Activated effector memory CD4-positive, alpha-beta T cell treated with Interleukin-2 at 50 U/mL for 16 hours (primary cell): Measurements from ENCODE around the gene GHRH.

Experiments
- DNase-seq: peaks from one replicate; pipeline ENCODE4 v3.0.0-alpha.2; 2020

GHRH gene

DNA sequence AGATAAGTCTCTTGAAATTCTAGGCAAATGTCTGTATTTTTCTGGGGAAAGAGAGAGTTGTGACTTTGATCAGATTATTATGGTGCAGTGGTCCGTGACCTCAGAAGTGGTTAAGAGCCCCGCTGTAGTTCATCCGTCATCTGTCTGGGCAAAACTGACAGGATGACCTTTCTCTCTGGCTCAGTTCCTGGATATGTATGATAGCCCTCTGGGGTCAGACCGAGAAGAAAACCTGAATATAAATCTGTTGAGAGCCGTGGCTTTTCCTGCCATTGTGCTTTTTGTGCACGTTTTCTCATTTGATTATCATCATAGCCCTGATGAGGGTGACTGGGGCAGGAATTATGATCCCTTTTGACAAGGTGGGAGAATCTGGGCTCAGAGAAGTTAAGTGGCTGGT lies 26.5 kb downstream of the GHRH start:
- DNase-seq: no peak

DNA sequence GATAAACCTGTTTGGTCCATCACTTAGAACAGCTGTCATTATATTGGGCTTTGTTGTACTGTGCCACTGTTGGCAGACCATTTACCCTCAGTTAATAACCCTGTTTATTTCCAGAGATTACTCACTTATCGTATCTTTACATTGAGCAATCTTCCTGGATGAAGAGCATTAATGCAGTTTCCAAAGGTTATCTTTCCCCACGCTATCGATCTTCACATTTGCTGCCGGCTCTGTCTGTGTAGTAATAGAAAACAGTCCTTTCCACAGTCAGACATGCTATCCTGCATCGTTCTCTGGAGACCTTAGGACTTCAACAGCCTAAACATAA lies 27.4 kb downstream of the GHRH start:
- DNase-seq: no peak

DNA sequence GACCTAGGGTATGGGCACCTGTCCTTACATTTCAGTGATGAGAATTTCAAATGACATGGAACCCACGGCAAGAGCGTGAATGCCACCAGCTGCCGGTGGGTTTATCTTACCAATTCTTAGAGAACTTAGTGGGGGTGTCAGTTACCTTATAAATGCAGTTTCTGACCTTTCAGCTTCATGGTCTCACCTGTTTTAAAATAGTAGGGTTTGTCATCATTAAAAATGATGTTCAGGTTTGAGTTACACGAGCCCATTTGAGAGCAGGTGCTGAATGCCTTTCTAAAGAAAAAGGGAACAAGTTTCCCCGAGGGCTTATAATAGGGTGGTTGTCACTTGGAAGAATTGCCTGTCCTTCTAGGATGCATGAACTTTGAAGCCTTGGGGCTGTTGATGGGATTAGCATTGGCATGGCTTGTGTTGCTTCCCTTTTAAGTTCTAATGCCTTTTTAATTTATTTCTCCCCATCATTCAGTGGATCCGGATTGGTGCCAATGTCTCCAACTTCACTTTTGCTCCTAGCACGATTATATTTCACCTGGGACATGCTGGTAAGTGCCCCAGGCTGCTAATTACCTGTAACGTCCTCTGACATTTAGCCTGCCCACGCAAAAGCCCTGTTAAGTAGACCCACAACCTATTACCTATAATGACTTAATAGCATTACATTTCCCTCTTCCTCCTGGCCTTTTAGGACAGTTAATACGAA lies 27.9 kb downstream of the GHRH start:
- no peak for DNase-seq

DNA sequence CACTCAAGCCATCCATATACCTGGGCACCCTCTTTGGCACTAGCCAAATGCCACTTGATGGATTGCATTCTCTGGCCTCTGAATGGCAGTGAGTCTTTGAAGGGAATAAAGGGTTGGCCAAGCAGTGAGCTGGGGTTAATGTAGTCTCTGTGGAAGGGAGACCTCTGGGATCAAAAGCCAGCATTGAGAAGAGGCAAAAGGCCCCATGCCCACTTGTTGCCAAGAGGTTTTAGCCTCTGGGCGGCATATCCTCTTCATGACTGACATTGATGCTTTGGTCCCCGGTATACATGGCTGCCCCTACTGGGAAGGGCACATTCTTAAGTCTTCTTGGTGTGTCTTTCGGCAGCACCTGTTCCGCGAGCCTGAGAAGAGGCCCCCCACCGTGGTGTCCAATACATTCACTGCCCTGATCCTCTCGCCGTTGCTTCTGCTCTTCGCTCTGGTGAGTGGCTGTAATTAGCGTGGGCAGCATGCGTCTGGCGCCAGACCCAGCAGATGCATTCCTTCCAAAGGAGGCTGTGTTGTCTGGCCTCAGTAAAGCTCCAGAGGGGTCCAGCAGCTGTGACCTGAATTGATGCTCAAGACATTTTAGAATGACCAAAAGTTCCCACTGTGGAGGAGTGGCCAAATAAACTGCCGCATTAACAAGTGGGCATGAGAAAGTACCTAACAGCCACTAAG lies 29.5 kb downstream of the GHRH start:
- no peak for DNase-seq

DNA sequence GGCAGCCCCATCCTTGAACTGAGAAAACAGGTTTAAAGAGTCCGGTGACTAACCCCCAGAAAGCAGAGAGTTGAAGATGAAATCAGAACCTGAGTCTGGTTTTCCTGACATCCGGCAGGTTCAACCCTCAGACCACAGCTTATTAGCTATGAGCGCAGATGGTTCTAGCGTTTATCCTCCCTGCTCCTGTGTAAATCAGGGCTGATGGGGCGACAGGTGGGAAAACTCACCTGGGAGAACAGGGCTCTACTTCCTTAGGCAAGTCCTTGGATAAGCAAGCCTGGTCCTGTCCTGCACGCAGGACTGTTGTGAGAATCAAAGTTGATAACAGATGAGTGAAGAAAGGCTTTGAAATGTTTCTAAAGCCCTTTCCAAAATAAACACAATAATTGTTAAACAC lies 31.4 kb downstream of the GHRH start:
- no peak for DNase-seq

DNA sequence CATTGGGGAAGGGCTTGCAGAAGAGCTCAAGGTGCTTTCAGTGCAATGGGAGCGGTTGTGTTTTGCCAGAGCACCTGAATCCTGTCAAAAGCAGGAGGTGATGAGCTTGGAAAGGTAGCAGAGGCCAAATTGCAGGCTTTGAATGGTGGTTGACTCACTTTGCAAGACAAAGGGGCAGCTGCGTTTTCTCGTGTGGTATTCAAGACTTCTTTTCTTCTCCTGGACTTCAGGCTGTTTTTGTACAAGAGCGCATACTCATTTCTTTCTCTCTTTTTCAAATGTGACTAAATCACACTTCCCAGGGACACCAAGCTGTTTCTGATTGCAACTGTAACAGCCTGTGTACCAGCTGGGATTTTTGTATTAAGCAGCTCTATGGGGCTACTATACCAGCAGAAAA lies 32.3 kb downstream of the GHRH start:
- DNase-seq: no peak

DNA sequence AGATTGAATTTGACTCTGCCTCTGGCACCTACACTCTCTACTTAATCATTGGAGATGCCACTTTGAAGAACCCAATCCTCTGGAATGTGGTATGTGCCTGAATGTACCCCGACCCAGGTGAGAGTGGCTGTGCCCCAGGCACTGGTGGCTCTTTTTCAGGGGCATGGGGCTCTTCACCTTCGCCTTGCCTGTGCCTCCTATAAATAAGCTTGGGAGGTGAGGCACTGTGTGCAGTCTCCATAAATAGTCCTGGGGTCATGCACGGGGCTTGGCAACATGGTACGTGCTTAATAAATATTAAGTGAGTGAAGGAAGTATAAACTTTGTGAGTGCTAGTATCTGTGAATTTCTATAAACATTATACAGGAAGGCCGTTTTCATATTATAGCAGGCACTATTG lies 33.0 kb downstream of the GHRH start:
- no peak for DNase-seq

DNA sequence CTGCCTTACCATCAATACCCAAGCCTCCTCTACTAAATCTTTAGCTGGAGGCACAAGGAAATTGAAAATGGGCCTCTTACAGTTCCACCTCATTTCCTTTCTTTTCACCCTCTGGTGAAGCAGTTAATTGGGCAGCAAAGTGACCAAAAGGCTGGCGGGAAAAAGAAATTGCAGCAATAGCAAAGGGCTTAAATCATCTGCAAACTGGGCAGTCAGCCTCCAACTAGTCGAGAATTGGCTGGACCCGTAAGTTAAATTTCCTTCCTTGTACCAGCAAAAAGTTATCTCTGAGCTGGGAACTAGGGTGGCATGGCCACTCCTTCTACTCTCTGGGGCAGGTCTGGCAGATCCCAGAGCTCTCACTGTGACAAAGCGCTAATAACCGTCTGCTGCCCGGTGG lies 33.5 kb downstream of the GHRH start:
- DNase-seq: no peak

DNA sequence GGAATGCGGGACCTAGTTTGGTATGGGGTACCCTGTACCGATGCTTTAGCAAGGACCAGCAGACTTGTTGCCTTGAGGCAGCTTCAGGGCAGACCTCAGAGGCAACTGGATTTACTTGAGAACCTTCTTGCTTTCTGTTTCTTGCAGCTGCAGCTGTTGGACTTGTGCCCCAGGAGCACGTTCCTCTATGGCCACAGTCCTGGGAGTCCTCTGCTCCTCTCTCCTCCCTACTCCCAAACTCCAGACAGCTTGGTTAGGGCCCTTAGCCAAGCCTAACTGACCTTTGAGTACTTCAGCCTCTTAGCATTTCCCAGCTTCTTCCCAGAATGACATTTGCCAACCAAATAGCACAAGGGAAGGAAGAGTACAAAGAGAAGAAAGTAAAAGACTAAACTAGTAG lies 34.7 kb downstream of the GHRH start:
- DNase-seq: no peak

DNA sequence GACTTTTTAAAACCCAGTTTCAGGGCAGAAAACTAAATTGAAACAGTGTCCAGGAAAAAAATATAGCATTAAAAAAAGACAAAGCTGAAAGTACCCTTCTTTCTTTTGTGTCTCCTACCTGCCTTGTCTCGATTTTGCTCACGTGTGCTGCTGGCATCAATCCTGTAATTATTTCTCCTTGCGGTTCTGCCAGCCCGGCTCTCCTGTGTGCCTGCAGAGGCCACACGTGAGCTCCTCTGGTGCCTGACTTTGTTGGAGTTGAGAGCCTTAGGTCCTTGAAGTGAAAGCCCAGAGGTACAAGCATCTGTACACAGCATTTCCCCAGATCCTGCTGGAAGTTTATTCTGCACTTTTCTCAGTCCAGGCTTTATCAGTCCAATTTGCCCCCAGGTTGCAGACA lies 36.5 kb downstream of the GHRH start:
- DNase-seq: no peak

DNA sequence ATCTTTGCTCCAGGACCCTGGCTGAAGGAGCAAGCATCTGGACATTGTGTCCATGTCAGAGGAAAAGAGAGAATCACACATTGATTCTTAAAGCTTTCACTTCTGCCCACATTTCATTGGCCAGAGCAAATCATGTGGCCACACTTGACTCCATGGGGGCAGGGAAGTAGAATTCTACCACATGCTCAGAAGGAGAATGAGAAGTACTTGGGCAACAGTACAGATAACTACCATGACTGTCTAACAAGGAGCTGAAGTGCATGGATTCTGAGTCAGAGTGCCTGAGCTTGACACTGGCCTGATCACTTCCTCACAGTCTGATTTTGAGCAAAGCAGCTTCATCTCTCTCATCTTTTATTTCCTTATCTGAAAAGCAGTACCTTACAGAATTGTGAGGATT lies 38.6 kb downstream of the GHRH start:
- no peak for DNase-seq

DNA sequence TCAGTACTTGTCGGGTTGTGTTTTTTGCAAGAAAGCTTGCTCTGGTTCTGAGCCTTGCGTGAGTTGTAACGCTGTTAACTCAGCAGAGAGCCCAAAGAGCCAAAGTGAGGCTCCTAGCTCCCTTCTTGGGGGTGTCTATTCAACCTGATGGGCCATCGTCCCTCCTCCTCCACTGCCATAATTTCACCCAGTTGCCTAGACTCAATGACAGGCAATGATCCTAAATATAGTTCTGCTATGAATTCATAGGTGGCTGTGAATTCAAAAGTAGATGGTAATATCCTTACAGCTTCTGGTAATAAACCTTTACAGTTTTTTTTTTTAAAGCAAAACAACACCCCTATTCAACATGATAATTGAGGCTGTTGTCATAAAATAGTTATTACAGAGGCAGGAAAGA lies 39.5 kb downstream of the GHRH start:
- no peak for DNase-seq

DNA sequence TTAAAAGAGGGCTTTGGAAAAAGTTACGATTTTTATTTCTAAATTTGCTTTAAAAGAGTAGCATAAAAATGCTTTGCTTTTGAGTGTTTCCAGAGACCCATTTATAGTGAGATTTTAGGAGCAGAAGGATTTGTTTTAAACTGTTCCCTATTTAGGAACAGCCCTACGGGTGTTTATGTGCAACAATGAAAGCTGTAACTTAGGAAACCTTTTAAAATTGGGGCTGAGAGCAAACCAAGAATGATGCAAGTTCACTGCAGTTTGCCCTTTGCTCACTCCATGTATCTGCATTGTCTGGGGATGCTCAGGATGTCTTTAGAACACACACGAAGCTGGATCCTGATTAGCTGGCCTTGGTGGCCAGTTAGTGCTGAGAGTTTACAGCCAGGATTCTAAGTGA lies 40.9 kb downstream of the GHRH start:
- no peak for DNase-seq

DNA sequence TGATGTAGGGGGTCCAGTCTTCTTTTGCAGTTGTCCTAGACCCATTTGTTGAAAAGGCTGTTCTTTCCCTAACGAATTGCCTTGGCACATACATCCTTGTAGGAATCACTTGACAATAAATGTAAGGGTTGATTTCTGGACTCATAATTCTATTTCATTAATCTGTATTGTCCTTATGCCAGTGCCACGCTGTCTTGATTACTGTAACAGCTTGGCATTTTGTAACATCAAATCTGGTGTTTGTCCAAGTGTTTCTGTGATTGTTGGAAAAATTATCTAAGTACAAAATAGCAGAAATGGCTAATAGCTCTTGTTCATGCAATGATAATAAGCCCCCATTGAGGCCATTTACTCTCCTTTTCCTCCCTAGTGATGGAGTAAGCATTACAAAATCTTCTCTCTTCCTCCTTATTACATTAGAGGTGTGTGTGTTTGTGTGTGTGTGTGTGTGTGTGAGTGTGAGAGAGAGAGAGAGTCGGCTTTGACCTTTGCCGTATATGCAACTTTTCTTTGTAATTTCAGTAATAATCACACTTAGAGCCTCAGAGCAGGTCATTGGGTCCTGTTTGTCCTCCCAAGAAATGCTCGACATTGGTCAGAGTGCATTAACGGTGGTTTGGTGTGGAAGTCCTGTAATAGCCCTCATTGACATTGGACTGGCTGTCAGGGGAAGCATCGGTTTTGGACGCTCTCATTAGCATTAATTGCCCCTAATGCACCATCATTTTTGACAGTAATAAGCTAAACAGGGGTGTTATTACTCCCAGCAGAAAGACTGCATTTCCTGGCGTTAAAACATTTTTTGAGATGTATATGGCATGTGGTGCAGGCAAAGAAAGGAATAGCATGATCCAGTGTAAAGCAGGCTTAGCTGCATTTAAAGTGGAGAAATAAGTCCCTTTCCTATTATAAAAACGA lies 41.6 kb downstream of the GHRH start:
- no peak for DNase-seq

DNA sequence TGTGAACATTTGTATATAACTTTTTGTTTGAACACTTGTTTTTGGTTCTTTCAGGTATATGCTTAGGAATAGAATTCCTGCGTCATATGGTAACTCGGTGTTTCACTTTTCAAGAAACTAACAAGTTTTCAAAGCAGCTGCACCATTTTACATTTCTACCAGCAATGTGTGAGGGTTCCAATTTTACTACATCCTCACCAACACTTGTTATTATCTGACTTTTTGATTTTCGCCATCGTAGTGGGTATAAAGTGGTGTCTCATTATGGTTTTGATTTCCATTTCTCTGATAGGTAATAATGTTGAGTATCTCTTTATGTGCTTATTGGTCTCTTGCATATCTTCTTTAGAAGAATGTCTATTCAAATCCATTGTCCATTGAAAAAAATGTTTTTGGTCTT lies 42.6 kb downstream of the GHRH start:
- no peak for DNase-seq

DNA sequence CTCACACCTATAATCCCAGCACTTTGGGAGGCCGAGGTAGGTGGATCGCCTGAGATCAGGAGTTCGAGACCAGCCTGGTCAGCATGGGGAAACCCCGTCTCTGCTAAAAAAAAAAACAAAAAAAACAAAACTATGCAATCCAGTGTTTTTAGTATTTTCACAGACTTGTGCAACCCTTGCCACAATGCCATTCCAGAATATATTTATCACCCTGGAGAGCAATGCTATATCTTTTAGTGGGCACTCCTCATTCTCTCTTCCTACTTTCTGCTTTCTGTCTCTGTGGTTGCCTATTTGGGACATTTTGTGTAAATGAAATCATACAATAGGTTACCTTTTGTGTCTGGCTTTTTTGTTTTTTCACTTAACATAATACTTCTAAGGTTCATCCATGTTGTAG lies 43.2 kb downstream of the GHRH start:
- DNase-seq: no peak

DNA sequence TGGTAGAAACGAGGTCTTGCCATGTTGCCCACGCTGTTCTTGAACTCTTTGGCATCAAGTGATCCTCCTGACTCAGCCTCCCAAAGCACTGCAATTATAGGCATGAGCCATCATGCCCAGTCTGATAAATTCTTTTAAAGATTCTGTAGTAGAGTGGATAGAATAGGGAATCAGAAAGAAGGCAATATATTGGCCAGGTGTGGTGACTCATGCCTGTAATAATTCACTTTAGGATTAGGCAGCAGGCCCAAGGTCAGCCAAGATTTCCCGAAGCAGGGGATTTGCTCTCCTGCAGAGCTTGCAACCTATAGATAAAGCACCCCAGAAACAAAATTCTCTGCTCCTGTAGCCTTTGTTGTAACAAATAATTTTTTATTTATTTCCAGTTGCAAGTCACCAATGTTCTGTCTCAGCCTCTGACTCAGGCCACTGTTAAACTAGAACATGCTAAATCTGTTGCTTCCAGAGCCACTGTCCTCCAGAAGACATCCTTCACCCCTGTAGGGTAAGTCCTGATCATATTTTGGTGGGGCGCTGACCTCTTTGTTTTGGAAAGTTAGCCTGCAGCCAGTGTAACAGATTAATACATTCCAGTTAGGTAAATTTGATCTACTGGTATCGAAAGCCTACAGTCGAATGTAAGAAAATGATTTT lies 51.8 kb downstream of the GHRH start:
- DNase-seq: no peak

DNA sequence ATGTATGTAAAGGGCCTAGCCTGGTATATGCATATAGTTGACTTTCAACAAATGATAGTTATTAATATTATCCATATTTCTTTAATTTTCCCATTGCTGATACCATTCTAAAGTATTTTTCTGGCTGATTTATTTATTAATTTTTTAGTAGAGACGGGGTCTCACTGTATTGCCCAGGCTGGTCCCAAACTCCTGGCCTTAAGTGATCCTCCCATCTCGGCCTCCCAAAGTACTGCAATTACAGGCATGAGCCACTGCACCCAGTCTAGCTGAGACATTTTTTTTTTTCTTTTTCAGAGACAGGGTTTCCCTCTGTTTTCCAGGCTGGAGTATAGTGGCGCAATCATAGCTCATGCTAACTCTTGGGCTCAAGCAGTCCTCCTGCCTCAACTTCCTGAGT lies 52.4 kb downstream of the GHRH start:
- no peak for DNase-seq

DNA sequence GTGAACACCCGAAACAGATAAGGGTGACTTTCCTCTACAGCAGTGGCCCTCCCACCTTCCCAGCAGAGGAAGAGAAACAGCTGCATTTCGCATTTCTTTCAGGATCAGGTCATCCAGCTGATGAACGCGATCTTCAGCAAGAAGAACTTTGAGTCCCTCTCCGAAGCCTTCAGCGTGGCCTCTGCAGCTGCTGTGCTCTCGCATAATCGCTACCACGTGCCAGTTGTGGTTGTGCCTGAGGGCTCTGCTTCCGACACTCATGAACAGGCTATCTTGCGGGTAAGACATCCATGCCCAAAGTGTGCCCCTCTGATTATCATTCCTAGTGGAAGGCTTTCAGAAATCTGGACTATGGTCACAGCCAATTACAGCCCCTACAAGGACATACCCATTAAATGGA lies 54.4 kb downstream of the GHRH start:
- DNase-seq: no peak

DNA sequence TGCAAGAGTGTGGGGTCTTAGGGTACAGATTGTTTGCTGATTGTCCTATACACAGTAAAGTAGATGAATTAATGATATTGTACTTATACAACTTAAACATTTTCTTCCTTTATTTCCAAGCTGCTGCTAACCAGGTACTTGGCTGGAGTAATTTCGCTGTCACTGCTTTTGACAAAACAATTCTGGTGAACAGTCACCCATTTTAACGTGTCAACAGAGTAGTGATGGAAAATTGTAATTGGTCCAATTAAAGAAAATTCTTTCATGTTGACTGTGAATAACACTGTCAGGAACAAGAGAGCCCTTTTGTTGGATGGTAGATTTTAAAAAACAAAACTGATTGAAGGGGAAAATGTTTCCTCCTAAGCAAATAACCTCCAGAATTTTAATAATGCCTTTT lies 55.8 kb downstream of the GHRH start:
- no peak for DNase-seq

DNA sequence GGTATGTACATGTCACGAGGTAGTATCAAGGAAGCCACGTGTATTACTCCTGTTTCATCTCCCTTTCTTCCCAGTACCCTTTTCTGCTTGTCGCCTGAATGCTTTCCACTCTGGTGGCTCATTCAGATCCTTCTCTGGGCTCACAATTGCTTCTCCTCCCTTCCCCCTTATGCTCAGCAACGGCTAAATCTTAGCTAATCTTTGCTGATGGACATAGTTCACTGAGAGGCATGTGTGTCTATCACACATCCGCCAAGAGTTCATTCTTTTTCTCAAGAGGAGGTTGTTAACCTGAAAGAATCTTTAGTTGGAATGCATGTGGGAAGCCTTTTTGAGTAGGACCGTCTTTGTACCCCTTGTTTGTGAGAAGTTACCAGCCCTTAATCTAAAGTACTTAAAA lies 56.5 kb downstream of the GHRH start:
- no peak for DNase-seq

DNA sequence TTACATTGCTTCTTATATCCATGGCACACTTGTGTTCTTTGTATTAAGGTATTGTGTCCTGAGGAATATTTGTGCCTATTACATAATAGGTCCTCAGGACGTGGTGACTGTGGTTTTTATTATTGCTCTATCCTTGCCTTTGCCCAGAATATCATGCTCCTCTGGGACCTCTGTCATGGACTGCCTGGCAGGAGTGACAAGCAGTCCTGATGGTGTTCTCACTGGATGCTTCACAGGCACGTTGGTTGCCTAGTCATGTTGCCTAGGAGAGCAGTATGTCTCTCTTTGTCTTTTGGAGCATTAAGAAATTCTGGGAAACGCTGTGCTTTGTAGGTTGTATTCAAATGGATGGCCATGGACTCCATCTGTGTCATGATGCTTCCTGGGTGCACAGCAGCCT lies 57.6 kb downstream of the GHRH start:
- no peak for DNase-seq

DNA sequence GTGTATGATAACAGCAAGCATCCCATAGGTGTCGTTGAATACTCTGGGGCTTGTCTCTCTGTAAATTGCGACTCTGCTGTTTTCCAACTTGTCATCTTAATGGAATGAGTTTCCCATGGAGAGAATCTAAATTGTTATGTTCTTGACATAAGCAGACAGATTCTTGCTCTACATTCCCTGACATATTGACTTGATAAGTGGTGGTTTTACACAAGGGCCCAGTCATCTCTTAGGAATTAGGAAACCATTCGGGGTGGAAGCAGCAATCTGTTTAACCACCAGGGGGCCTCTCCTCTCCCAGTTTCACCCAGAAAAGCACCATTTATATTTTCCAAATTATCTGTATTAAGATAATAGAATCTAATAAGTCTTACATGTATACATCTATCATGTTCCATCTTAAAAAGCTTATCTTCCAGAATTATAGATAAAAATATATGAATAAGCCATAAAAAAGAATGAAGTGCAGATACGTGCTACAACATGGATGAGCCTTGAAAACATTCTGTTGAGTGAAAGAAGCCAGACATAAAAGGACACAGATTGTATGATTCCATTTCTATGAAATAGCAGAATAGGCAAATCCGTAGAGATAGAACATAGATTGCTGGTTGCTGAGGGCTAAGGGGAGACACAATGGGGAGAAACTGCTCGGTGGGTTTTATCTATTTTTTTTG lies 59.2 kb downstream of the GHRH start:
- no peak for DNase-seq
